Neural progenitor cell (in vitro differentiated cells): ENCODE data around the gene SMARCAD1.
"Not testable (repeated sequence)": the region's sequence is repeated elsewhere in the genome, so short reads cannot be mapped to it uniquely, and the experiment has no call there.

Experiments used
- CTCF ChIP-seq: fragments of 200-600 bp; sonication (generic); IDR thresholded peaks from 2 replicates; pipeline ENCODE4 v1.5.1; 2017; ENCODE audit warnings: antibody characterized with exemption, mild to moderate bottlenecking
- EZH2 ChIP-seq: fragments of 200-600 bp; sonication (generic); IDR thresholded peaks from 2 replicates; pipeline ENCODE4 v1.6.1; 2017; ENCODE audit warnings: antibody characterized with exemption, mild to moderate bottlenecking, moderate library complexity

- TF ChIP-seq CTCF, EZH2: not testable (repeated sequence)
Measured at GRCh38 chr4:94293981-94294380, 86.3 kb downstream of the SMARCAD1 start.
